ENCODE measurements around the gene OR52E6. TPM values are rescaled to one million over a fixed set of nuclear protein-coding genes. Genes with fewer than 3 reads are reported as not detected.

OR52E6 gene
- total RNA-seq, 1 experiment from 2014 or later, result not detected

GRCh38 chr11:5809905-5810795 is 31.5 kb downstream of the OR52E6 start:
- DNase-seq (no peak), ATAC-seq (no peak)
- ChIA-PET POLR2A (ENCODE audit: unreplicated experiment) (no interaction called here), CTCF (no interaction called here)
- Histone ChIP-seq H3K9ac (ENCODE audit: low read length) (no peak overlapping the region), H3K27ac (ENCODE audit: low read length) (no peak overlapping the region), H2AFZ (ENCODE audit: low read length) (no peak overlapping the region), H3K27me3 (ENCODE audit: low read length) (peaks cover 25% of the 10 kb centered on the region), H4K20me1 (ENCODE audit: low read length) (no peaks in the 10 kb centered on the region), H3K36me3 (ENCODE audit: low read depth, low read length) (no peaks in the 10 kb centered on the region), H3F3A (ENCODE audit: low read length, unreplicated experiment) (no peaks in the 10 kb centered on the region), H3K4me2 (ENCODE audit: low read length) (no peak overlapping the region), H3K4me1 (ENCODE audit: insufficient read depth, low read length) (no peaks in the 10 kb centered on the region), H3K9me3 (ENCODE audit: low read length) (no peaks in the 10 kb centered on the region), H3K79me2 (ENCODE audit: low read length) (no peaks in the 10 kb centered on the region), H3K9me2 (replicated peaks; ENCODE audit: low read length) (no peaks in the 10 kb centered on the region), H3K4me3 (ENCODE audit: low read length) (no peak overlapping the region)
- no TSS peak for BruUV-seq (replicated peaks)
- intact Hi-C loops (cut with micrococcal nuclease), result loop anchor here (2.0 to 10.0 kb wide), 6 partner anchors 125 to 1623 kb away; partner anchors contain the start of genes OR51M1, OR51V1, TRIM5 and TRIM6
- TF ChIP-seq CTCF (conservative IDR thresholded peaks at IDR 0.05; ENCODE audit: low read depth, low read length) (no peak), EZH2 (IDR thresholded peaks at IDR 0.05; ENCODE audit: low read length, unreplicated experiment) (no peak), EZH2phosphoT487 (IDR thresholded peaks at IDR 0.05; ENCODE audit: borderline replicate concordance, low read length) (no peak)

- BruUV-seq (replicated peaks), result no TSS peak
- Histone ChIP-seq H3K9ac (ENCODE audit: low read length) (no peak overlapping the region), H3K36me3 (ENCODE audit: low read depth, low read length) (no peaks in the 10 kb centered on the region), H3K79me2 (ENCODE audit: low read length) (no peaks in the 10 kb centered on the region), H3K4me2 (ENCODE audit: low read length) (peak overlapping the region; percentile 79), H3K4me3 (ENCODE audit: low read length) (peak overlapping the region; percentile 62), H3K9me2 (replicated peaks; ENCODE audit: low read length) (no peaks in the 10 kb centered on the region), H3K9me3 (ENCODE audit: low read length) (no peaks in the 10 kb centered on the region), H3F3A (ENCODE audit: low read length, unreplicated experiment) (no peaks in the 10 kb centered on the region), H3K4me1 (ENCODE audit: insufficient read depth, low read length) (no peaks in the 10 kb centered on the region), H3K27me3 (ENCODE audit: low read length) (peaks cover 34% of the 10 kb centered on the region), H4K20me1 (ENCODE audit: low read length) (no peaks in the 10 kb centered on the region), H2AFZ (ENCODE audit: low read length) (peak overlapping the region; percentile 63), H3K27ac (ENCODE audit: low read length) (no peak overlapping the region)
- POLR2A ChIA-PET (ENCODE audit: unreplicated experiment), result no interaction called here
- intact Hi-C loops (cut with micrococcal nuclease), result loop anchor here (2.0 to 10.0 kb wide), 6 partner anchors 124 to 1622 kb away; partner anchors contain the start of genes OR51M1, OR51V1, TRIM5 and TRIM6
- TF ChIP-seq CTCF (conservative IDR thresholded peaks at IDR 0.05; ENCODE audit: low read depth, low read length), result no peak
- no peak for TF ChIP-seq EZH2 (IDR thresholded peaks at IDR 0.05; ENCODE audit: low read length, unreplicated experiment)
- TF ChIP-seq EZH2phosphoT487 (IDR thresholded peaks at IDR 0.05; ENCODE audit: borderline replicate concordance, low read length), result no peak
- CTCF ChIA-PET, result no interaction called here
- ATAC-seq, result peak; percentile 49
- no peak for DNase-seq
Measured at GRCh38 chr11:5809122-5809519, 32.6 kb downstream of the OR52E6 start.

Data from PC-3 (cell line).